ENCODE data around the gene DNAI2. TPM values are rescaled to one million over a fixed set of nuclear protein-coding genes. Genes with fewer than 3 reads are reported as not detected.

The DNAI2 gene
- total RNA-seq, 1 experiment from 2014 or later = 0.26 TPM

DNA sequence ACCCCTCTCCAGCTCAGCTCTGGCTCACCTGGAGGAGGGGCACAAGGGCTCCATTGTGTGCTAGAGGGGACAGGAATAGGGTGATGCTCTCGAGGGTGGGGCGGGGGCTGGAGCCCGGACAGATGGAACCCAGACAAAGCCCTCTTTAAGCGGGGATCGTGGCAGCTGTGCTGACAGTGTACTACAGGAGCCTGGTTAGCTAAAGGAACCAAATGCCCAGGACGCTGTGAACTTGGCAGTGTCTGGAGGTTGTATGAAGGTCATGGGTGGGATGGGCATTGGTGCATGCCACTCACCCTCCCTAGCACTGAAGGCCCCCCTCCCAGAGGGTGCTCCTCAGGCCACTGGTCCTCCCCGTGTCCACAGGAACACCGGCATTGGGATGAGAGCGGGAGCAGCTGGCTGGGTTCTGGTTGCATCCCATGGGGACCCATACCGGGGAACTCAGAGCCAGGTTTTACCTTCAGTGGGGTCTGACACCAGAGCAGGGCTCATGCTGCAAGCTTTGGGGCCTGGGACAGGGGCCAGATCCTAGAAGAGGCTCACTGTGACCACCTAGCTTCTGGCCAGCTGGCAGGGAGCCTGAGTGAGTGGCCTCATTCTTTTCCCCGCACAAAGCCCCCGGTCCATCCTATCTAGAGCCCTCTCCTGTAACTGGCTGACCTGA is 63.9 kb downstream of the DNAI2 start (continued):
- no peak for TF ChIP-seq JUN (CRISPR knock-in tag; IDR thresholded peaks at IDR 0.05)
- TF ChIP-seq ETV6 (CRISPR knock-in tag; IDR thresholded peaks at IDR 0.05) = no peak
- TF ChIP-seq, protein P1, sequence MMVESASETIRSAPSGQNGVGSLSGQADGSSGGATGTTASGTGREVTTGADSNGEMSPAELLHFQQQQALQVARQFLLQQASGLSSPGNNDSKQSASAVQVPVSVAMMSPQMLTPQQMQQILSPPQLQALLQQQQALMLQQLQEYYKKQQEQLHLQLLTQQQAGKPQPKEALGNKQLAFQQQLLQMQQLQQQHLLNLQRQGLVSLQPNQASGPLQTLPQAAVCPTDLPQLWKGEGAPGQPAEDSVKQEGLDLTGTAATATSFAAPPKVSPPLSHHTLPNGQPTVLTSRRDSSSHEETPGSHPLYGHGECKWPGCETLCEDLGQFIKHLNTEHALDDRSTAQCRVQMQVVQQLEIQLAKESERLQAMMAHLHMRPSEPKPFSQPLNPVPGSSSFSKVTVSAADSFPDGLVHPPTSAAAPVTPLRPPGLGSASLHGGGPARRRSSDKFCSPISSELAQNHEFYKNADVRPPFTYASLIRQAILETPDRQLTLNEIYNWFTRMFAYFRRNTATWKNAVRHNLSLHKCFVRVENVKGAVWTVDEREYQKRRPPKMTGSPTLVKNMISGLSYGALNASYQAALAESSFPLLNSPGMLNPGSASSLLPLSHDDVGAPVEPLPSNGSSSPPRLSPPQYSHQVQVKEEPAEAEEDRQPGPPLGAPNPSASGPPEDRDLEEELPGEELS (CRISPR knock-in tag; IDR thresholded peaks at IDR 0.05) = no peak
- no peak for TF ChIP-seq ELF4 (CRISPR knock-in tag; IDR thresholded peaks at IDR 0.05; ENCODE audit: low read depth)
- TF ChIP-seq EMX1 (CRISPR knock-in tag; IDR thresholded peaks at IDR 0.05) = no peak
- no peak for TF ChIP-seq CREM (CRISPR knock-in tag; IDR thresholded peaks at IDR 0.05)
- TF ChIP-seq, protein P2, sequence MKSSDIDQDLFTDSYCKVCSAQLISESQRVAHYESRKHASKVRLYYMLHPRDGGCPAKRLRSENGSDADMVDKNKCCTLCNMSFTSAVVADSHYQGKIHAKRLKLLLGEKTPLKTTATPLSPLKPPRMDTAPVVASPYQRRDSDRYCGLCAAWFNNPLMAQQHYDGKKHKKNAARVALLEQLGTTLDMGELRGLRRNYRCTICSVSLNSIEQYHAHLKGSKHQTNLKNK (CRISPR knock-in tag; IDR thresholded peaks at IDR 0.05) = no peak

- Mint-ChIP-seq H3K9me3 (no peaks in the 10 kb centered on the region), H3K27me3 (ENCODE audit: low read depth) (no peaks in the 10 kb centered on the region), H3K4me3 (no peak overlapping the region), H3K36me3 (no peaks in the 10 kb centered on the region), H3K4me1 (peaks cover 11% of the 10 kb centered on the region), H3K27ac (no peak overlapping the region)
- ATAC-seq = no peak
- TF ChIP-seq, protein P3, sequence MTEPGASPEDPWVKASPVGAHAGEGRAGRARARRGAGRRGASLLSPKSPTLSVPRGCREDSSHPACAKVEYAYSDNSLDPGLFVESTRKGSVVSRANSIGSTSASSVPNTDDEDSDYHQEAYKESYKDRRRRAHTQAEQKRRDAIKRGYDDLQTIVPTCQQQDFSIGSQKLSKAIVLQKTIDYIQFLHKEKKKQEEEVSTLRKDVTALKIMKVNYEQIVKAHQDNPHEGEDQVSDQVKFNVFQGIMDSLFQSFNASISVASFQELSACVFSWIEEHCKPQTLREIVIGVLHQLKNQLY (CRISPR knock-in tag; IDR thresholded peaks at IDR 0.05) = no peak
- TF ChIP-seq ZNF396 (CRISPR knock-in tag; IDR thresholded peaks at IDR 0.05; ENCODE audit: borderline replicate concordance) = no peak
- no peak for TF ChIP-seq ZBTB43 (CRISPR knock-in tag; IDR thresholded peaks at IDR 0.05)
- no peak for TF ChIP-seq MYBL2 (CRISPR knock-in tag; IDR thresholded peaks at IDR 0.05)
- TF ChIP-seq, protein P4, sequence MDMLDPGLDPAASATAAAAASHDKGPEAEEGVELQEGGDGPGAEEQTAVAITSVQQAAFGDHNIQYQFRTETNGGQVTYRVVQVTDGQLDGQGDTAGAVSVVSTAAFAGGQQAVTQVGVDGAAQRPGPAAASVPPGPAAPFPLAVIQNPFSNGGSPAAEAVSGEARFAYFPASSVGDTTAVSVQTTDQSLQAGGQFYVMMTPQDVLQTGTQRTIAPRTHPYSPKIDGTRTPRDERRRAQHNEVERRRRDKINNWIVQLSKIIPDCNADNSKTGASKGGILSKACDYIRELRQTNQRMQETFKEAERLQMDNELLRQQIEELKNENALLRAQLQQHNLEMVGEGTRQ (CRISPR knock-in tag; IDR thresholded peaks at IDR 0.05) = no peak
- TF ChIP-seq, protein P5, sequence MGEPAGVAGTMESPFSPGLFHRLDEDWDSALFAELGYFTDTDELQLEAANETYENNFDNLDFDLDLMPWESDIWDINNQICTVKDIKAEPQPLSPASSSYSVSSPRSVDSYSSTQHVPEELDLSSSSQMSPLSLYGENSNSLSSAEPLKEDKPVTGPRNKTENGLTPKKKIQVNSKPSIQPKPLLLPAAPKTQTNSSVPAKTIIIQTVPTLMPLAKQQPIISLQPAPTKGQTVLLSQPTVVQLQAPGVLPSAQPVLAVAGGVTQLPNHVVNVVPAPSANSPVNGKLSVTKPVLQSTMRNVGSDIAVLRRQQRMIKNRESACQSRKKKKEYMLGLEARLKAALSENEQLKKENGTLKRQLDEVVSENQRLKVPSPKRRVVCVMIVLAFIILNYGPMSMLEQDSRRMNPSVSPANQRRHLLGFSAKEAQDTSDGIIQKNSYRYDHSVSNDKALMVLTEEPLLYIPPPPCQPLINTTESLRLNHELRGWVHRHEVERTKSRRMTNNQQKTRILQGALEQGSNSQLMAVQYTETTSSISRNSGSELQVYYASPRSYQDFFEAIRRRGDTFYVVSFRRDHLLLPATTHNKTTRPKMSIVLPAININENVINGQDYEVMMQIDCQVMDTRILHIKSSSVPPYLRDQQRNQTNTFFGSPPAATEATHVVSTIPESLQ (CRISPR knock-in tag; IDR thresholded peaks at IDR 0.05) = no peak
- TF ChIP-seq ATF3 (CRISPR knock-in tag; conservative IDR thresholded peaks at IDR 0.05) = no peak
- ChIA-PET CTCF (no interaction called here), POLR2A (no interaction called here)
- no peak for DNase-seq (ENCODE audit: low spot score)
Observed at GRCh38 chr17:74339537-74340195, 65.6 kb downstream of the DNAI2 start.

All from WTC11 (cell line).